SU-DHL-6 (cell line): Measurements from ENCODE around the gene SLX9.

Experiments
- EZH2phosphoT487 ChIP-seq: fragments of 200-600 bp; sonication (generic), shearing (Covaris generic); conservative IDR thresholded peaks from 2 replicates; pipeline ENCODE4 v1.6.1; 2018; ENCODE audit warnings: mild to moderate bottlenecking, antibody characterized with exemption, low read length, moderate library complexity, mixed read lengths
- TF ChIP-seq, protein P1 (sequence below): fragments of 200-600 bp; sonication (generic); IDR thresholded peaks from one replicate; pipeline ENCODE4 v1.5.1; 2017; ENCODE audit warnings: antibody characterized with exemption, mild to moderate bottlenecking, low read length, moderate library complexity; ENCODE audit not compliant: insufficient read depth, poor library complexity, severe bottlenecking

GRCh38 chr21:44984428-44984791, 44.6 kb downstream of the SLX9 start:
- TF ChIP-seq, protein P1, sequence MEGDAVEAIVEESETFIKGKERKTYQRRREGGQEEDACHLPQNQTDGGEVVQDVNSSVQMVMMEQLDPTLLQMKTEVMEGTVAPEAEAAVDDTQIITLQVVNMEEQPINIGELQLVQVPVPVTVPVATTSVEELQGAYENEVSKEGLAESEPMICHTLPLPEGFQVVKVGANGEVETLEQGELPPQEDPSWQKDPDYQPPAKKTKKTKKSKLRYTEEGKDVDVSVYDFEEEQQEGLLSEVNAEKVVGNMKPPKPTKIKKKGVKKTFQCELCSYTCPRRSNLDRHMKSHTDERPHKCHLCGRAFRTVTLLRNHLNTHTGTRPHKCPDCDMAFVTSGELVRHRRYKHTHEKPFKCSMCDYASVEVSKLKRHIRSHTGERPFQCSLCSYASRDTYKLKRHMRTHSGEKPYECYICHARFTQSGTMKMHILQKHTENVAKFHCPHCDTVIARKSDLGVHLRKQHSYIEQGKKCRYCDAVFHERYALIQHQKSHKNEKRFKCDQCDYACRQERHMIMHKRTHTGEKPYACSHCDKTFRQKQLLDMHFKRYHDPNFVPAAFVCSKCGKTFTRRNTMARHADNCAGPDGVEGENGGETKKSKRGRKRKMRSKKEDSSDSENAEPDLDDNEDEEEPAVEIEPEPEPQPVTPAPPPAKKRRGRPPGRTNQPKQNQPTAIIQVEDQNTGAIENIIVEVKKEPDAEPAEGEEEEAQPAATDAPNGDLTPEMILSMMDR = no peak
- no peak for TF ChIP-seq EZH2phosphoT487
